ENCODE measurements around the gene MAP3K5.

GRCh38 chr6:136749359-136749997, 42.8 kb downstream of the MAP3K5 start:
- TF ChIP-seq CTCF (IDR thresholded peaks at IDR 0.05; ENCODE audit: low read length) (no peak), EZH2 (IDR thresholded peaks at IDR 0.05; ENCODE audit: borderline replicate concordance, low read length) (no peak)

Measured in OCI-LY1 (cell line).